ENCODE measurements around the gene ESPL1. TPM values are rescaled to one million over a fixed set of nuclear protein-coding genes. Genes with fewer than 3 reads are reported as not detected.

The ESPL1 gene
- total and polyA plus RNA-seq, 2 of the 13 experiments (the other 11 are each of a cell fraction or from before 2014, with no cell fraction given): 5.8 to 11.5 TPM

DNA sequence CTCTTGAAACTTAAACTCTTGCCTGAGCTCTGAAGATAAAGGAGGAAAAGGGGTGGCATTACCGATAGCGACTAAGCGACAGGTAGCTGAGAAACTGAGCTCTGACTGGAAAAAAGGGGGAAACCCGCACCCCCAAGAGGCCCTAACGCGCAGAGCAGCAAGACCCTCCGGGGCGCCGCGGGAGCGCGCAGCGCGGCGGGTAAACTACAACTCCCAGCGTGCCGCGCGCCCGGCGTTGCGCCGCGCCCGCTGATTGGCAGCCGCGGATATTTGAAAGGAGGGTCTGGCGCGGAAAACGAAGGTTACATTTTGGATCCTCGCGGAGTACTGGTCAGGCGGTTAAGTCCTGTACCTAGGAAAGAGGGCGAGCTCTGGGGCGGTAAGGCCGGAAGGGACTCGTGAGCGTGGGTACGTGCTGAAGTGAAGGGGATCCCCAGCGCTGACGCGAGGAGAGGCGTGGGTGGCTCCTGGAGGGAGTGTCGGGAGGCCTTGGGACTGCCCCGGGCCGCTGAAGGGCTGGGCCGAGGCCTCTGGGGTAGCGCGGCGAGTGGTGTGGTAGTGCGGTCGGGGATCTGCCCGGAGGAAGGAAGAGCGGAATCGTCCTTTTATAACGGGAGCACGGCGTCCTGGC, at the start of gene ESPL1 (continued):
- TF ChIP-seq HNRNPK (IDR thresholded peaks at IDR 0.05; ENCODE audit: low read depth, low read length, poor library complexity, severe bottlenecking) (no peak), KDM4B (CRISPR knock-in tag; IDR thresholded peaks at IDR 0.05) (no peak), TOPORS (CRISPR knock-in tag; IDR thresholded peaks at IDR 0.05) (peak; percentile 65; the same call in 1 of the 2 replicates), FIP1L1 (IDR thresholded peaks at IDR 0.05; ENCODE audit: borderline replicate concordance, insufficient read depth, low read depth, low read length) (no peak), SATB2 (CRISPR knock-in tag; IDR thresholded peaks at IDR 0.05) (no peak), EEA1 (CRISPR knock-in tag; IDR thresholded peaks at IDR 0.05; ENCODE audit: borderline replicate concordance) (no peak), ZSCAN29 (CRISPR knock-in tag; conservative IDR thresholded peaks at IDR 0.05) (no peak), PAX8 (CRISPR knock-in tag; IDR thresholded peaks at IDR 0.05; ENCODE audit: borderline replicate concordance) (0 out of 2 replicates have a peak, but pooled peaks have one; percentile 30), ONECUT2 (CRISPR knock-in tag; IDR thresholded peaks at IDR 0.05) (no peak), CEBPG (CRISPR knock-in tag; IDR thresholded peaks at IDR 0.05) (no peak), KDM6A (CRISPR knock-in tag; IDR thresholded peaks at IDR 0.05; ENCODE audit: low read depth) (no peak), YY1 (IDR thresholded peaks at IDR 0.05; ENCODE audit: insufficient read depth, insufficient replicate concordance, low read depth, low read length) (peak; percentile 55), ZFP36L1 (CRISPR knock-in tag; IDR thresholded peaks at IDR 0.05) (no peak)
- TF ChIP-seq, protein P1, sequence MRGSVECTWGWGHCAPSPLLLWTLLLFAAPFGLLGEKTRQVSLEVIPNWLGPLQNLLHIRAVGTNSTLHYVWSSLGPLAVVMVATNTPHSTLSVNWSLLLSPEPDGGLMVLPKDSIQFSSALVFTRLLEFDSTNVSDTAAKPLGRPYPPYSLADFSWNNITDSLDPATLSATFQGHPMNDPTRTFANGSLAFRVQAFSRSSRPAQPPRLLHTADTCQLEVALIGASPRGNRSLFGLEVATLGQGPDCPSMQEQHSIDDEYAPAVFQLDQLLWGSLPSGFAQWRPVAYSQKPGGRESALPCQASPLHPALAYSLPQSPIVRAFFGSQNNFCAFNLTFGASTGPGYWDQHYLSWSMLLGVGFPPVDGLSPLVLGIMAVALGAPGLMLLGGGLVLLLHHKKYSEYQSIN (CRISPR knock-in tag; IDR thresholded peaks at IDR 0.05; ENCODE audit: borderline replicate concordance): no peak
- TF ChIP-seq, protein P2, sequence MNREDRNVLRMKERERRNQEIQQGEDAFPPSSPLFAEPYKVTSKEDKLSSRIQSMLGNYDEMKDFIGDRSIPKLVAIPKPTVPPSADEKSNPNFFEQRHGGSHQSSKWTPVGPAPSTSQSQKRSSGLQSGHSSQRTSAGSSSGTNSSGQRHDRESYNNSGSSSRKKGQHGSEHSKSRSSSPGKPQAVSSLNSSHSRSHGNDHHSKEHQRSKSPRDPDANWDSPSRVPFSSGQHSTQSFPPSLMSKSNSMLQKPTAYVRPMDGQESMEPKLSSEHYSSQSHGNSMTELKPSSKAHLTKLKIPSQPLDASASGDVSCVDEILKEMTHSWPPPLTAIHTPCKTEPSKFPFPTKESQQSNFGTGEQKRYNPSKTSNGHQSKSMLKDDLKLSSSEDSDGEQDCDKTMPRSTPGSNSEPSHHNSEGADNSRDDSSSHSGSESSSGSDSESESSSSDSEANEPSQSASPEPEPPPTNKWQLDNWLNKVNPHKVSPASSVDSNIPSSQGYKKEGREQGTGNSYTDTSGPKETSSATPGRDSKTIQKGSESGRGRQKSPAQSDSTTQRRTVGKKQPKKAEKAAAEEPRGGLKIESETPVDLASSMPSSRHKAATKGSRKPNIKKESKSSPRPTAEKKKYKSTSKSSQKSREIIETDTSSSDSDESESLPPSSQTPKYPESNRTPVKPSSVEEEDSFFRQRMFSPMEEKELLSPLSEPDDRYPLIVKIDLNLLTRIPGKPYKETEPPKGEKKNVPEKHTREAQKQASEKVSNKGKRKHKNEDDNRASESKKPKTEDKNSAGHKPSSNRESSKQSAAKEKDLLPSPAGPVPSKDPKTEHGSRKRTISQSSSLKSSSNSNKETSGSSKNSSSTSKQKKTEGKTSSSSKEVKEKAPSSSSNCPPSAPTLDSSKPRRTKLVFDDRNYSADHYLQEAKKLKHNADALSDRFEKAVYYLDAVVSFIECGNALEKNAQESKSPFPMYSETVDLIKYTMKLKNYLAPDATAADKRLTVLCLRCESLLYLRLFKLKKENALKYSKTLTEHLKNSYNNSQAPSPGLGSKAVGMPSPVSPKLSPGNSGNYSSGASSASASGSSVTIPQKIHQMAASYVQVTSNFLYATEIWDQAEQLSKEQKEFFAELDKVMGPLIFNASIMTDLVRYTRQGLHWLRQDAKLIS (CRISPR knock-in tag; IDR thresholded peaks at IDR 0.05): 0 out of 2 replicates have a peak, but pooled peaks have one; percentile 59
- TF ChIP-seq, protein P3, sequence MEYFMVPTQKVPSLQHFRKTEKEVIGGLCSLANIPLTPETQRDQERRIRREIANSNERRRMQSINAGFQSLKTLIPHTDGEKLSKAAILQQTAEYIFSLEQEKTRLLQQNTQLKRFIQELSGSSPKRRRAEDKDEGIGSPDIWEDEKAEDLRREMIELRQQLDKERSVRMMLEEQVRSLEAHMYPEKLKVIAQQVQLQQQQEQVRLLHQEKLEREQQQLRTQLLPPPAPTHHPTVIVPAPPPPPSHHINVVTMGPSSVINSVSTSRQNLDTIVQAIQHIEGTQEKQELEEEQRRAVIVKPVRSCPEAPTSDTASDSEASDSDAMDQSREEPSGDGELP (IDR thresholded peaks at IDR 0.05; ENCODE audit: borderline replicate concordance, low read depth): no peak
- TF ChIP-seq, protein P4, sequence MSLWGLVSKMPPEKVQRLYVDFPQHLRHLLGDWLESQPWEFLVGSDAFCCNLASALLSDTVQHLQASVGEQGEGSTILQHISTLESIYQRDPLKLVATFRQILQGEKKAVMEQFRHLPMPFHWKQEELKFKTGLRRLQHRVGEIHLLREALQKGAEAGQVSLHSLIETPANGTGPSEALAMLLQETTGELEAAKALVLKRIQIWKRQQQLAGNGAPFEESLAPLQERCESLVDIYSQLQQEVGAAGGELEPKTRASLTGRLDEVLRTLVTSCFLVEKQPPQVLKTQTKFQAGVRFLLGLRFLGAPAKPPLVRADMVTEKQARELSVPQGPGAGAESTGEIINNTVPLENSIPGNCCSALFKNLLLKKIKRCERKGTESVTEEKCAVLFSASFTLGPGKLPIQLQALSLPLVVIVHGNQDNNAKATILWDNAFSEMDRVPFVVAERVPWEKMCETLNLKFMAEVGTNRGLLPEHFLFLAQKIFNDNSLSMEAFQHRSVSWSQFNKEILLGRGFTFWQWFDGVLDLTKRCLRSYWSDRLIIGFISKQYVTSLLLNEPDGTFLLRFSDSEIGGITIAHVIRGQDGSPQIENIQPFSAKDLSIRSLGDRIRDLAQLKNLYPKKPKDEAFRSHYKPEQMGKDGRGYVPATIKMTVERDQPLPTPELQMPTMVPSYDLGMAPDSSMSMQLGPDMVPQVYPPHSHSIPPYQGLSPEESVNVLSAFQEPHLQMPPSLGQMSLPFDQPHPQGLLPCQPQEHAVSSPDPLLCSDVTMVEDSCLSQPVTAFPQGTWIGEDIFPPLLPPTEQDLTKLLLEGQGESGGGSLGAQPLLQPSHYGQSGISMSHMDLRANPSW (CRISPR knock-in tag; IDR thresholded peaks at IDR 0.05; ENCODE audit: borderline replicate concordance): no peak; the same call in 1 of the 2 replicates
- TF ChIP-seq, protein P5, sequence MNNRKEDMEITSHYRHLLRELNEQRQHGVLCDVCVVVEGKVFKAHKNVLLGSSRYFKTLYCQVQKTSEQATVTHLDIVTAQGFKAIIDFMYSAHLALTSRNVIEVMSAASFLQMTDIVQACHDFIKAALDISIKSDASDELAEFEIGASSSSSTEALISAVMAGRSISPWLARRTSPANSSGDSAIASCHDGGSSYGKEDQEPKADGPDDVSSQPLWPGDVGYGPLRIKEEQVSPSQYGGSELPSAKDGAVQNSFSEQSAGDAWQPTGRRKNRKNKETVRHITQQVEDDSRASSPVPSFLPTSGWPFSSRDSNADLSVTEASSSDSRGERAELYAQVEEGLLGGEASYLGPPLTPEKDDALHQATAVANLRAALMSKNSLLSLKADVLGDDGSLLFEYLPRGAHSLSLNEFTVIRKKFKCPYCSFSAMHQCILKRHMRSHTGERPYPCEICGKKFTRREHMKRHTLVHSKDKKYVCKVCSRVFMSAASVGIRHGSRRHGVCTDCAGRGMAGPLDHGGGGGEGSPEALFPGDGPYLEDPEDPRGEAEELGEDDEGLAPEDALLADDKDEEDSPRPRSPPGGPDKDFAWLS (CRISPR knock-in tag; IDR thresholded peaks at IDR 0.05; ENCODE audit: borderline replicate concordance): no peak

Data from HepG2 (cell line).